ENCODE data around the gene RBM14. TPM values are rescaled to one million over a fixed set of nuclear protein-coding genes. Genes with fewer than 3 reads are reported as not detected.
A peak's percentile ranks its signal among the peaks of the same experiment; 100 is the strongest.

RBM14 gene
- total RNA-seq, 2 experiments from 2014 or later = 239 to 250 TPM

GRCh38 chr11:66670816-66671215, 54.4 kb downstream of the RBM14 start:
- peaks cover 37% of the 10 kb centered on the region for H3K36me3 ChIP-seq (ENCODE audit: insufficient read depth, low read length)
- intact Hi-C loops (cut with DNase I, micrococcal nuclease) = no loop called here
- POLR2A ChIA-PET = interaction anchor here (1.3 kb wide), 1 partner anchor 54 kb away, joined by 3 read pairs; the partner anchor contains the start of gene RBM14
- no peak for DNase-seq
- Mint-ChIP-seq H3K27ac (peak overlapping the region; percentile 75), H3K9me3 (no peaks in the 10 kb centered on the region), H3K4me1 (ENCODE audit: low read depth) (peaks cover 63% of the 10 kb centered on the region), H3K36me3 (ENCODE audit: low read depth) (peaks cover 44% of the 10 kb centered on the region), H3K27me3 (no peaks in the 10 kb centered on the region), H3K4me3 (no peak overlapping the region)
- H3K27ac ChIP-seq (ENCODE audit: low read depth in 1 of 2, low read length in 2 of 2) = no peak overlapping the region
- ATAC-seq (ENCODE audit: poor library complexity) = no peak
- TF ChIP-seq CTCF (IDR thresholded peaks at IDR 0.05) = no peak
- CTCF ChIA-PET = interaction anchor here (0.7 kb wide), 1 partner anchor 53 kb away, joined by 3 read pairs; no protein-coding TSS in a partner anchor
- no peak overlapping the region for H3K4me3 ChIP-seq (ENCODE audit: low read length)
- peaks cover 6% of the 10 kb centered on the region for H3K4me1 ChIP-seq (ENCODE audit: insufficient read depth, low read length)
- H3K27me3 ChIP-seq (ENCODE audit: control insufficient read depth in 1 of 2, insufficient read depth in 2 of 2, low read length in 2 of 2) = no peaks in the 10 kb centered on the region
- no peaks in the 10 kb centered on the region for H3K9me3 ChIP-seq (ENCODE audit: control insufficient read depth in 1 of 2, insufficient read depth in 1 of 2, low read length in 2 of 2)

GRCh38 chr11:66674964-66675602, 58.7 kb downstream of the RBM14 start:
- H3K27me3 ChIP-seq (ENCODE audit: control insufficient read depth in 1 of 2, insufficient read depth in 2 of 2, low read length in 2 of 2) = no peaks in the 10 kb centered on the region
- H3K27me3 Mint-ChIP-seq = no peaks in the 10 kb centered on the region
- ATAC-seq (ENCODE audit: poor library complexity) = no peak
- H3K36me3 Mint-ChIP-seq (ENCODE audit: low read depth) = peaks cover 26% of the 10 kb centered on the region
- ChIA-PET CTCF (no interaction called here), POLR2A (interaction anchor here (0.6 to 1.2 kb wide), 3 partner anchors 37 to 303 kb away, joined by 3 to 4 read pairs (median 3); partner anchors contain the start of genes RBM14 and RBM4)
- peaks cover 32% of the 10 kb centered on the region for H3K4me1 ChIP-seq (ENCODE audit: insufficient read depth, low read length)
- H3K36me3 ChIP-seq (ENCODE audit: insufficient read depth, low read length) = peaks cover 3% of the 10 kb centered on the region
- H3K27ac Mint-ChIP-seq = peak overlapping the region; percentile 49
- no peak overlapping the region for H3K27ac ChIP-seq (ENCODE audit: low read depth in 1 of 2, low read length in 2 of 2)
- no peaks in the 10 kb centered on the region for H3K9me3 ChIP-seq (ENCODE audit: control insufficient read depth in 1 of 2, insufficient read depth in 1 of 2, low read length in 2 of 2)
- no peak for TF ChIP-seq CTCF (IDR thresholded peaks at IDR 0.05)
- no peaks in the 10 kb centered on the region for H3K9me3 Mint-ChIP-seq
- no peak overlapping the region for H3K4me3 ChIP-seq (ENCODE audit: low read length)
- intact Hi-C loops (cut with DNase I, micrococcal nuclease) = loop anchor here (5.0 kb wide), 3 partner anchors 83 to 253 kb away; partner anchors contain the start of genes CCDC87 (in 1 of the 2), CCS (in 1 of the 2), DPP3 (in 1 of the 2) and NPAS4 (in 1 of the 2)
- peak overlapping the region; percentile 60 for H3K4me3 Mint-ChIP-seq
- DNase-seq = no peak
- peaks cover 60% of the 10 kb centered on the region for H3K4me1 Mint-ChIP-seq (ENCODE audit: low read depth)

DNA sequence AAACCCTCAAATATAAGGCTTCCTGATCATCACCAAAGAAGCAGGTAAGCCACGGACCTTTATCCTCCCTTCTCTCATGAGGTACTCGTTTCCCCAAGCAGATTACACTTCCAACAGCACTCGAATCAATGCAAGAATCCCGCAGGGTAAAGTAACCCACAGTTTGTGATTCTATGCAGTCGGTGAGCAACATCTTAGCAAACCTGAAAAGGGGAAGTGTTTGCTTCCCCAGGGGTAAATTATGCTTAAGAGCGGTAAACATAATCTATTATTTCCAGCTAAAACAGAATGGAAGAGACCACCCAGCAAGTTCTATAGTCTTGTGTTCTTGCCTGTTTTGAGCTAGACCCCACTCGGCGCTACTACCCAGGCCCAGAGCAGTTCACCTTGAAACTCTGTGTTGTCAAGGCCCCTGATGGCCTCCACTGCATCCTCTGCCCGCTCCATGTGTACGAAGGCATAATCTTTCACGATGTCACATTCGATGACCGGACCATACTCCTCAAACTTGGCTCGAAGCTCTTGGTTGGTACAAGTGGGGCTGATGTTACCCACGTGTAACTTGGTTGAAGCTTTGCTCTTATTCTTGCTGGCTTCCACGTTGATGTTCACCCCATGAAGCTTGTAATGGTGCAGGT, 60.0 kb downstream of the RBM14 start:
- ATAC-seq (ENCODE audit: poor library complexity) (no peak), DNase-seq (no peak)
- ChIA-PET CTCF (interaction anchor here (1.2 to 5.1 kb wide), 5 partner anchors 17 to 97 kb away, joined by 6 to 75 read pairs (median 32); partner anchors contain the start of genes CCDC87, CCS, RBM14 and RBM4), POLR2A (interaction anchor here (0.9 to 3.5 kb wide), 14 partner anchors 14 to 255 kb away, joined by 3 to 110 read pairs (median 24); partner anchors contain the start of genes ACTN3, CCDC87, CCS and CTSF)
- Histone ChIP-seq H3K36me3 (ENCODE audit: insufficient read depth, low read length) (no peaks in the 10 kb centered on the region), H3K27me3 (ENCODE audit: control insufficient read depth in 1 of 2, insufficient read depth in 2 of 2, low read length in 2 of 2) (no peaks in the 10 kb centered on the region), H3K4me3 (ENCODE audit: low read length) (peak overlapping the region; percentile 92), H3K4me1 (ENCODE audit: insufficient read depth, low read length) (peaks cover 32% of the 10 kb centered on the region), H3K27ac (ENCODE audit: low read depth in 1 of 2, low read length in 2 of 2) (no peak overlapping the region), H3K9me3 (ENCODE audit: control insufficient read depth in 1 of 2, insufficient read depth in 1 of 2, low read length in 2 of 2) (no peaks in the 10 kb centered on the region)
- intact Hi-C loops (cut with DNase I, micrococcal nuclease) = loop anchor here (5.0 kb wide), 3 partner anchors 84 to 254 kb away; partner anchors contain the start of genes CCDC87 (in 1 of the 2), CCS (in 1 of the 2), DPP3 (in 1 of the 2) and NPAS4 (in 1 of the 2)
- Mint-ChIP-seq H3K4me1 (ENCODE audit: low read depth) (peaks cover 51% of the 10 kb centered on the region), H3K4me3 (peak overlapping the region; percentile 98), H3K27ac (peak overlapping the region; percentile 98), H3K36me3 (ENCODE audit: low read depth) (peaks cover 23% of the 10 kb centered on the region), H3K27me3 (no peaks in the 10 kb centered on the region), H3K9me3 (no peaks in the 10 kb centered on the region)
- TF ChIP-seq CTCF (IDR thresholded peaks at IDR 0.05) = no peak

Other genes with a start within 250 kb of the RBM14 start
- 1 to 10 TPM; 9.7 TPM for gene SLC29A2, start 244.9 kb upstream of the RBM14 start, total RNA-seq
- gene NPAS4, start 195.6 kb upstream of the RBM14 start, total RNA-seq = not detected
- gene MRPL11, start 177.8 kb upstream of the RBM14 start, total RNA-seq = 10 to 100 TPM; 17.7 to 21.0 TPM
- 10 to 100 TPM; 20.7 to 23.8 TPM for gene PELI3, start 149.7 kb upstream of the RBM14 start, total RNA-seq
- gene DPP3, start 136.2 kb upstream of the RBM14 start, total RNA-seq = 10 to 100 TPM; 16.9 to 17.7 TPM
- 10 to 100 TPM; 11.7 to 11.9 TPM for gene BBS1, start 106.0 kb upstream of the RBM14 start, total RNA-seq
- 10 to 100 TPM; 17.0 to 18.4 TPM for gene ZDHHC24, start 70.6 kb upstream of the RBM14 start, total RNA-seq
- under 1 TPM; 0.14 to 0.22 TPM for gene ACTN3, start 69.7 kb upstream of the RBM14 start, total RNA-seq
- gene CTSF, start 48.0 kb upstream of the RBM14 start, total RNA-seq = 10 to 100 TPM; 16.0 to 16.8 TPM
- gene CCDC87, start 23.6 kb upstream of the RBM14 start, total RNA-seq = under 1 TPM; 0.22 to 0.25 TPM
- 10 to 100 TPM; 25.4 to 26.3 TPM for gene CCS, start 23.4 kb upstream of the RBM14 start, total RNA-seq
- 100 to 1,000 TPM; 194 to 197 TPM for gene RBM4, start 22.1 kb downstream of the RBM14 start, total RNA-seq
- 1 to 10 TPM; 3.8 to 5.1 TPM for gene RBM4B, start 61.3 kb downstream of the RBM14 start, total RNA-seq
- not detected for gene SPTBN2, start 112.6 kb downstream of the RBM14 start, total RNA-seq
- gene RCE1, start 226.8 kb downstream of the RBM14 start, total RNA-seq = 10 to 100 TPM; 60.1 to 63.0 TPM
- gene LRFN4, start 240.4 kb downstream of the RBM14 start, total RNA-seq = 1 to 10 TPM; 1.6 to 2.5 TPM

Measured in CD4-positive, alpha-beta T cell (primary cell).